Activated CD8-positive, alpha-beta memory T cell treated with anti-CD3 and anti-CD28 coated beads for 48 hours (primary cell): ENCODE results near the gene MAPK8.

Experiments
- DNase-seq, 3 experiments: peaks; one replicate each; pipeline ENCODE4 v3.0.0-alpha.2; 2020; ENCODE audit warnings: low read depth in 2 of 3, low spot score in 2 of 3

MAPK8 gene

DNA sequence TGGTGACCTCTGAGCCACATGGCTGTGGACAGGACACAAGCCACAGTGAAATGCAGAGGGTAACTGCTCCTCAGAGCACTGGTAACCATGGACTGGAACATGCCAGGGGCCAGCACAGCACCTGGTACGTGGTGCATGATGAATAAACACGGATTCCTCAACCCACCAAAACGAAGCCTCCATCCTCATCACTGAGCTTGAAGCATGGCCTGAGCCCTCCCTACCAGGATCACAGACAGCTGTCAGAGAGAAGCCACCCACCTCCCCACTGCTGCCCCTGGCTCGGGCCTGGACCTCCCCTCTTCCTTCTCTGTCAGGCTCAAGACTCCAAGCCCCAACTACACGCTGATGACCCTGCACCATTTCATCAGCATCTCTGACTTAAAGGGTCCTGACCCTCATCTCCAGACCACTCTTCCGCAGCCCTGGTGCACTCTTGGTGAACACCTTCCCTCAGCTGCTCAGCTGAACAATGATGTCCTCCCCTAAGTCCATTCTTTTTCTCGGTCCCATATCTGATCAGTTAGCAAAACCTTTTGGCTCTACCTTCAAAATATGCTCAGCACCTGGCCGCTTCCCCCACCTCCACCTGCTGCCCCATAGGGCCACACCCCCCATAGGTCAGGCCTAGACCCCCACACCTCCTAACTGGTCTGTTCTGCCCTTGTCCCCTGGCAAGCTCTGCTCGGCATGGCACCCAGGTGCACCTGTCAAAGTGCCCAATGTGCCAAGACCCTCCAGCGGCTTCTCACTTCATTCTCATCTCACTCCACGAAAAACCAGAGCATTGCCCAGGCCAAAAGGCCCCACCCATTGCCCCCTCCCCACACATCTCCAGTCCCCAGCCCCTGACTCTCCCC is 141.1 kb downstream of the MAPK8 start:
- no peak for DNase-seq

DNA sequence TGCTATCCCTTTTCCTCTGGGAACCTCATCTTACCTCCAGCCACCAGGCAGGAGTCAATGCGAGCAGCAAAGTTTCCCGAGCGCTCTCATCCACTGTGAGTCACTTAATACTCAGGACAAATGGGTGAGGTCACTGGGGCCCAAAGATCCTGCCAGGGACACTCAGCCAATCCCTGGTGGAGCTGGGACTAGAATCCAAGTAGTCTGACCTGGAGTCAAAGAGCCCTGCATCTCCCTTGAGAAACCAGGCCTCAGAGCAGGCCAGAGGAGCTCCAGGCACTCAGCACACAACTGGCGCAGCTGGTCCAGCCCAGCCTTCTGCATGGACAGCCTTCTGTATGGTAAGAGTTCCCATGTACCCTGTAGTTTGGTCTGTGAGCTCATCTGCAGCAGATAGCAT is 142.3 kb downstream of the MAPK8 start:
- no peak for DNase-seq

- DNase-seq, result no peak
Observed at GRCh38 chr10:48449501-48450232, 143.2 kb downstream of the MAPK8 start.

DNA sequence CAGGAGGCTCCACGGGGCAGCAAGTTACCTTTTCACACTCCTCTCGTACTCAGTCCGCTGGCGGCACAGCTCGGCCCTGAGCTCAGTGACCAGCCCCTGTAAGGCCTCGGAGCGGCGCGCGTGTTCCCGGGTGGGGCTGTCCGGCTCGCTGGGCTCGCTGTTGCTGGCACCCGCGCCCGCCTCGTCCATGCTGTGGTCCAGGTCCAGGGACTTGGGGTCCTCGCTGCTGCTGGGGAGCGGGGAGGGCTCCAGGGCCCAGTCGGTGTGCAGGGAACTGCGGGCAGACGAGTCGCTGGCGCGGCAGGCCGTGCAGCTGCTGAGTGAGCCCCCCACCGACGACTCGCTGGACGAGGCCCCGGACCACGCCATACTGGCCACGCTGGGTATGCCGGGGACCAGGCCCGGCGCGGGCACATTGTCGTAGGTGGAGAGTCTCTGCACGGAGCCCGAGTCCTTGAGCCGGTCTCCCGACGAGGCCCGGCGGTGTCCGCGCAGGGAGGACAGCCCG is 143.8 kb downstream of the MAPK8 start:
- DNase-seq, result no peak

DNA sequence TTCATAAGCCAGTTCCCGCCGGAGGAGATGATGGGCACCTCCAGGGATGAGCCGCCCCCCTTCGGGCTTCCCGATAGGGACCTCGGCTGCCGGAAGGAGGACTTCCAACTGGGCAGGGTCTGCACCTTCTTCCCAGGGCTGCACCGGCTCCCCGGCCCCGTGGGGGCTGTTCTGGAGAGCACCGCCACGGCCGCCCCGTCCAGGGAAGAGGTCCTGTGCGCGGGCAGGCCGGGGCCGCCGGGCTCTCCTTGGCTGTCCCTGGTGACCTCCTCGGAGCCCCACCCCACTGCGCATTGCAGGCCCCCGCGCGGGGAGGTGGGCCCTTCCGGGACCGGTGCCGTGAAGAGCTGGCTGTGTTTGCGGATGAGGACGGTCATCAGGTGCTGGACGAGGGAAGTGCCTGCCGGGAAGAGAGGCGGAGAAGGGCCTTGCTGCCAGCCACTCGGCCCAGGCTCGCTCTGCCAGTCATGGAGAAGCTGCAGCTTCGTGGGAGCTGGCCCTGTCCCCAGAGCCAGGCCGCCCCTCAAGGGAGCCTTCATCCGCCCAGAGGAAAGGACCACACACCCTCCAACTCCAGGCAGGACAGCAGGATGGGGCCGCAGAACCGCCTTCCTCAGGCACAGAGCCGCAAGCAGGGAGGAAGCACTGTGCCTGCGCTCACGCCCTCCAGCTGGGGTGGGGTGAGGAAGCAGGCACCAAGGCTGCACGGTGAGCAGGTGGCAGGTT is 144.4 kb downstream of the MAPK8 start:
- no peak for DNase-seq

DNA sequence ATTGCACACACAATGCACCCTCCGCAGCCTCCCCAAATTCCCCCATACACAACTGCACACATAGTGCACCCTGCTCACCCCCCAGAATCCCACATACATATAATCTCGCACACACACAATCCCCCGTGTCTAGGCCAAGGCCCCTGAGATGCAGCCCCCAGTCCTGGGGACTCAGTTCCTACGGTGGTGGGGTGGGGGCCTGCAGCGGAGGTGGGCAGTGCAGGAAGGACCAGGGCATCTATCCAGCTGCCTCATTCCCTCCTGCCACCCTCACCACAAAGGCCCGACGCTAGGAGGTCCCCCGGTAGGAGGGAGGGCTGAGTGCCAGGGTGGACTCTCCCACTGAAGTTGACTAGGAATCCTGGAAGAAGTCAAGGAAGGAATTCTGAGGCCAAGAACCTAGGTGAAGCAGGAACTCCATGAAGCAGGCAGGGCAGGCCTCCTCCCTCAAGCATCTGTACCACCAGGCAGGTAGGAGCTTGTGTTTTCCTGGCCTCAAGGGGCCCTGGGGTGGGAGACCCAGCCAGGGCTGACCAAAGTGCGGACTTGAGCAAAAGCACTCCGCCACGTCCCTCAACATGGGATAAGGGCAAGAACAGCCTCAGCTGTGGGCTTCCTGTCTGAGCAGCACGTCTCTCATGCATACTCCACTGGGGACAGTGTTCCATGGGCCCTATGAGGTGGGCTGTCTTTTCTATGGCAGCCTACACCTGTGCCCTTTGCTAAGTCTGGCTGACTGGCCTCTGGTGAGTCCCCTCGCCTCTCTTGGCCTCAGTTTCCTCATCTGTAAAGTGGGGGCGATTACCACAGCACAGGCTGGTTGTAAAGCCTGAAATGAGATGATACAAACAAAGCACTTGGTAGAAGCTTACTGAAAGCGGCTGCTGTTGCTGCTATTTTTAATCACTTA is 145.7 kb downstream of the MAPK8 start:
- DNase-seq, result no peak

DNA sequence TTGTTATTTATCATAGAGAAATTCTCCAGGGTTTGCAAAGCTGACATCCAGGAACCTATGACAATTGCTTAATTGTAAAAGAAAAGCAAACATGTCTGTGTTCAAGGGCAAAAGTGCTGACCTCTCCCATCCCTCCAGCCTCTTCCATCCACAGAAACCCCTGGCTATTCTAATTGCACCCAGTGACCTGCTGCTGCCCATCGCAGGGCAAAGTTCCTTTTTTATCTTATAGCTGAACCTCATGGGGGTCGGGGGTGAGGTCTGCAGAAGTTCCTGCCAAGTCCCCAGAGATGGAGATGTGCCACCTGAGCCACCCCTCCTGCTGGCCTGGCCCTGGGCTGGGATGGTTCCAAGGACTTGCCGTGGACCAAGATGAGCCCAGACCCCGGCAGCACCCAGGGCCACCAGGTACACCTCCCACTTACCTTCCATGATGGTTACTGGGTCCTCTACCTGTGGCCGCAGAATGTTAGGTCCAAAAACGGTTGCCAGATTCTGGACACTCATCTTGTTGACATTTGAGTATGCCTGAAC is 146.5 kb downstream of the MAPK8 start:
- DNase-seq, result no peak

- DNase-seq, result no peak
Observed at GRCh38 chr10:48453451-48454301, 147.2 kb downstream of the MAPK8 start.

DNA sequence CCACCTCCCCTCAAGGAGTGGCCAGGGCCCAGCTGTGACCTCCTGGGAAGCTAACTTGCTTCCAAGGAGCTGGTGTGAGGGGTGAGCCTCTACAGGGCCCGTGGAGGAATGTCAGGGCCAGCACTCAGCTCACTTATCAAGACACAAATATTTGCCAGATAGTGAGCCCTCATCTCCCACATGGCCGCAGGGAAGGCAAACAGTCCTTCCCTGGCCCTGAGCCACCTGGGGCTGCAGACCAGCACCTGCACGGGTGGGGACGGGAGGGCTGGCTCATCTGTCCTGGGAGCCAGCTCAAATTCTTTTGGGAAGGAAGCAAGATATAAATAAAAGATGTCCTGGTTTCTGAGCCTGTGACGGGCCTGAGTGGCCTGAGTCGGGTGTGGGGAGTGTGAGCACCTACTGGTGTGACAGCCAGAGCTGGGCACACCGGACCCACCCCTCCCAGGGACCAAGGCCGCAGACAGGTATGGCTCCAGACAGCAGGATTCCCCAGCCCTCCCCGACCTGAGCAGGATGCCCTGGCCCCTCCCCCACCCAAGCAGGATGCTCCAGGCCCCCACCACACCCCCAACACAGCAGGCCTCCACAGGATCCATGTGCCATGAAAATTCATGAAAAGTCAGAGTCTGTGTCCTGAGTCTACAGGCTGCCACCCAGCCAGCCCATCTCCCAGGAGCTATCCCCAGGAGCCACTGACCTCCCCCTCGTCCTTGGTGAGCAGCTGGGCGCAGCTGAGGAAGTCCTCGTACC is 148.0 kb downstream of the MAPK8 start:
- no peak for DNase-seq

- no peak for DNase-seq
Observed at GRCh38 chr10:48455055-48455391, 148.5 kb downstream of the MAPK8 start.

- DNase-seq, result no peak
Observed at GRCh38 chr10:48455392-48456151, 149.1 kb downstream of the MAPK8 start.

- DNase-seq, result no peak
Observed at GRCh38 chr10:48456361-48456804, 149.9 kb downstream of the MAPK8 start.

GRCh38 chr10:48456808-48457761 is 150.6 kb downstream of the MAPK8 start:
- DNase-seq, result no peak

DNA sequence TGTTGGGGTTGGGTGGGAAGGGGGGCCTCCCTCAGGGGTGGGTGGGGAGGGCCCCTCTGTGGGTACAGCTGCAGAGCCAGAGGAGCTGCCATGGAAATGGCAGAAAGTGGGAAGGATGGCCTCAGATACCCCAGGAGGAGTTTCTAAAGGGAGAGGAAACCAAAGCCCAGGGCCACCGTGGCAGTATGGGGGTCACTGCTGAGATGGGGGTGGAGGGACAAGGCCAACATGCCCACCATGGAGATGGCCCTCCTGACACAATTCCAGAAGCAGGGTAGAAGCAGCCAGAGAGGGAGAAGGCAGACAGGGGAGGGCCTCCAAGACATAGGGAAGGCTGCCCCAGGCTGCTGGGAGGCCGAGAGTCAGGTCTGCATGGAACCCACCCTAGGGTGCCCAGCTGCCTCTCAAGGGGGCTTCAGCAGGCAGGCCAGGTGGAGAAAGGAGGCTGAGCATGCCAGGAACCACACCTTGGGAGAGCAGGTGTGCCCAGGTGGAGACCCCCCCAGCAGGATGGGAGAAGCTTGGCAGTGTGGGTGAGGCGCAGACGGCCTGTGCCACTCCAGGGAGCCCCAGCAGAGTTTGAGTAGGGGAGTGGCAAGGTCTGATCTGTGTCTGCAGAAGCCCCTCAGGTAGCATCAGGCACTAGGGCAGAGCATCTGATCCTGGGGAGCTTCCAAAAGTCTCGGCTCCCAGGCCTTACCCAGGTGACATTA is 151.6 kb downstream of the MAPK8 start:
- no peak for DNase-seq

GRCh38 chr10:48458662-48459048 is 152.2 kb downstream of the MAPK8 start:
- no peak for DNase-seq
